Prostate gland (tissue), 2 donors: ENCODE measurements around the gene APOBEC2.

Experiments
- CTCF ChIP-seq, 4 experiments: fragments of 200-600 bp in 2 of 4; fragments of 450-650 bp in 2 of 4; sonication (generic) in 2 of 4; IDR thresholded peaks; 1 replicate in 3 of 4; 2 replicates in 1 of 4; pipeline ENCODE4 v1.5.1; 2016 to 2019; ENCODE audit warnings: antibody characterized with exemption in 4 of 4, mild to moderate bottlenecking in 2 of 4, moderate library complexity in 2 of 4
- POLR2A ChIP-seq: fragments of 450-650 bp; IDR thresholded peaks from one replicate; pipeline ENCODE4 v1.6.1; 2016; ENCODE audit warnings: antibody characterized with exemption, mild to moderate bottlenecking
- POLR2AphosphoS5 ChIP-seq: sonication (generic); formaldehyde crosslinking; IDR thresholded peaks from one replicate; pipeline ENCODE4 v1.6.1; 2017; ENCODE audit warnings: antibody characterized with exemption

- TF ChIP-seq POLR2A (no peak), CTCF (IDR thresholded peaks at IDR 0.05) (no peak), POLR2AphosphoS5 (no peak)
Measured at GRCh38 chr6:41061196-41061726, 8.3 kb downstream of the APOBEC2 start.
